GM12875 (cell line): Measurements from ENCODE around the gene DAB2IP.

Experiments used
- H3K4me3 ChIP-seq: one replicate; pipeline ENCODE4 v1.5.1; 2011; ENCODE audit warnings: low read depth, low read length, control low read depth
- TF ChIP-seq, protein P1 (sequence below): IDR thresholded peaks from 2 replicates; pipeline ENCODE4 v1.5.1; 2011; ENCODE audit warnings: low read depth, mild to moderate bottlenecking, control low read depth, inconsistent platforms, low read length, moderate library complexity, borderline replicate concordance; ENCODE audit not compliant: insufficient read depth

DAB2IP gene

GRCh38 chr9:121729769-121730562 is 78.5 kb downstream of the DAB2IP start:
- no peak overlapping the region for H3K4me3 ChIP-seq
- TF ChIP-seq, protein P1, sequence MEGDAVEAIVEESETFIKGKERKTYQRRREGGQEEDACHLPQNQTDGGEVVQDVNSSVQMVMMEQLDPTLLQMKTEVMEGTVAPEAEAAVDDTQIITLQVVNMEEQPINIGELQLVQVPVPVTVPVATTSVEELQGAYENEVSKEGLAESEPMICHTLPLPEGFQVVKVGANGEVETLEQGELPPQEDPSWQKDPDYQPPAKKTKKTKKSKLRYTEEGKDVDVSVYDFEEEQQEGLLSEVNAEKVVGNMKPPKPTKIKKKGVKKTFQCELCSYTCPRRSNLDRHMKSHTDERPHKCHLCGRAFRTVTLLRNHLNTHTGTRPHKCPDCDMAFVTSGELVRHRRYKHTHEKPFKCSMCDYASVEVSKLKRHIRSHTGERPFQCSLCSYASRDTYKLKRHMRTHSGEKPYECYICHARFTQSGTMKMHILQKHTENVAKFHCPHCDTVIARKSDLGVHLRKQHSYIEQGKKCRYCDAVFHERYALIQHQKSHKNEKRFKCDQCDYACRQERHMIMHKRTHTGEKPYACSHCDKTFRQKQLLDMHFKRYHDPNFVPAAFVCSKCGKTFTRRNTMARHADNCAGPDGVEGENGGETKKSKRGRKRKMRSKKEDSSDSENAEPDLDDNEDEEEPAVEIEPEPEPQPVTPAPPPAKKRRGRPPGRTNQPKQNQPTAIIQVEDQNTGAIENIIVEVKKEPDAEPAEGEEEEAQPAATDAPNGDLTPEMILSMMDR = no peak

DNA sequence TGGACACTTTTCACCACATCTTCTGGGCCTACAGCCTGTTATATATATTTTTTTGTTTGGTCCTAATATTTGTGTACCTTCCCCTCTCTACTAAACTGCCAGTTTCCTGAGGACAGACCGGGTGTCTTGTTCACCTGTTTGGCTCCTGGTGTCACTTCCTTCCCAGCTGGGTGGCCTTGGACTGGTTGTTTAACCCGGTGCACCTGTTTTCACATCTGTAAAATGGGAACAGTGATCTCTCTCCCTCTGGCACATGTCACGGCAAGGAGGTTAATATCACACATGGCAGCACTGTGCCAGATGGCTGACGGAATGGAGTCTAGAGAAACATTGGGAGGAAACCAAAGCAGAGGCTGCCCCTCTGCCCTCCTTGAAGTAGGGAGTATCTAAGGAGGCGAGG is 79.7 kb downstream of the DAB2IP start:
- TF ChIP-seq, protein P1 = no peak
- no peak overlapping the region for H3K4me3 ChIP-seq

GRCh38 chr9:121731919-121732318 is 80.5 kb downstream of the DAB2IP start:
- TF ChIP-seq, protein P1 = no peak

GRCh38 chr9:121732389-121732788 is 81.0 kb downstream of the DAB2IP start:
- no peak overlapping the region for H3K4me3 ChIP-seq
- TF ChIP-seq, protein P1 = no peak

More at GRCh38 chr9:121731919-121732318, 80.5 kb downstream of the DAB2IP start:
- no peak overlapping the region for H3K4me3 ChIP-seq

- TF ChIP-seq, protein P1 = no peak
- no peak overlapping the region for H3K4me3 ChIP-seq
These were observed 81.5 kb downstream of the DAB2IP start for GRCh38 chr9:121732886-121733285.

GRCh38 chr9:121734465-121734864 is 83.0 kb downstream of the DAB2IP start:
- TF ChIP-seq, protein P1 = no peak
- H3K4me3 ChIP-seq = no peak overlapping the region
